Keratinocyte (primary cell): ENCODE measurements around the gene KCNMA1.

Source experiments
- EZH2 ChIP-seq: IDR thresholded peaks from one replicate; pipeline ENCODE4 v1.6.1; 2012; ENCODE audit warnings: inconsistent platforms, mild to moderate bottlenecking, low read length, moderate library complexity
- TF ChIP-seq, protein P1 (sequence below), 3 experiments: IDR thresholded peaks in 1 of 3; conservative IDR thresholded peaks in 1 of 3; optimal IDR thresholded peaks in 1 of 3; 2 replicates in 2 of 3; 3 replicates in 1 of 3; pipeline versions ENCODE3 to v1.5.1; 2011; ENCODE audit warnings: low read length in 3 of 3, mild to moderate bottlenecking in 3 of 3, moderate library complexity in 2 of 3, control low read depth in 1 of 3, inconsistent platforms in 1 of 3; ENCODE audit not compliant: insufficient read depth in 2 of 3; ENCODE audit errors: extremely low read depth in 1 of 3

DNA sequence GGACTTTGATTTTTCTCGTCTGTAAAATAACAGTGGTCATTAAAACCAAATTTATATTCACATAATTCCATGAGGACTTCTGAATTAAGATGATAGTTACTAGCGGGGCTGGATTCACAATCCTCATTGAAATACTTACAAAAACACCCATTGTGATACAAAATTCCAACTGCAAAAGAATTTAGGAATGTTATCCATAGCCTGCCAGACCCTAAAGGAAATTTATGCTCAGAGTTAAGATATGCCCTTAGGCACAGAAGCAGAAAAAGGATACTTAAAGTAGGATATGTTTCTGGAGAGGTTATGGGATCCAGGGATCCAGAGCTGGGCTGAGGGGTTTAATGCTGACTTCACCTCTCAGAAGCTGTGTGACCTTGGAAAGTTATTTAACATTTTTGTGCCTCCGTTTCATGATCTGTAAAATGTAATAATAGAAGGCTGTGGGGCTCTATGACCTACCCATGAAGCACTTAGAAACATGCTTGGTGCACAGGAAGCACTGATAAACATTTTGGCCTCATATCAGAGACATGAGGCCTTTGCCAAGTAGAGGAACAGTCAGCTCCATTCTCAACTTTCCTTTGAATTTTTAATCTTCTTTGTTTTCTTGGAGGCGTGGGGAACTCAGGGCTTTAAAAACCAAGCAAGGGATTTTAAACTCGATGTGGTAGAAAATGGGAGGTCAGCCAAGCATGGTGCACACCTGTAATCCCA, 744.7 kb downstream of the KCNMA1 start:
- TF ChIP-seq, protein P1, sequence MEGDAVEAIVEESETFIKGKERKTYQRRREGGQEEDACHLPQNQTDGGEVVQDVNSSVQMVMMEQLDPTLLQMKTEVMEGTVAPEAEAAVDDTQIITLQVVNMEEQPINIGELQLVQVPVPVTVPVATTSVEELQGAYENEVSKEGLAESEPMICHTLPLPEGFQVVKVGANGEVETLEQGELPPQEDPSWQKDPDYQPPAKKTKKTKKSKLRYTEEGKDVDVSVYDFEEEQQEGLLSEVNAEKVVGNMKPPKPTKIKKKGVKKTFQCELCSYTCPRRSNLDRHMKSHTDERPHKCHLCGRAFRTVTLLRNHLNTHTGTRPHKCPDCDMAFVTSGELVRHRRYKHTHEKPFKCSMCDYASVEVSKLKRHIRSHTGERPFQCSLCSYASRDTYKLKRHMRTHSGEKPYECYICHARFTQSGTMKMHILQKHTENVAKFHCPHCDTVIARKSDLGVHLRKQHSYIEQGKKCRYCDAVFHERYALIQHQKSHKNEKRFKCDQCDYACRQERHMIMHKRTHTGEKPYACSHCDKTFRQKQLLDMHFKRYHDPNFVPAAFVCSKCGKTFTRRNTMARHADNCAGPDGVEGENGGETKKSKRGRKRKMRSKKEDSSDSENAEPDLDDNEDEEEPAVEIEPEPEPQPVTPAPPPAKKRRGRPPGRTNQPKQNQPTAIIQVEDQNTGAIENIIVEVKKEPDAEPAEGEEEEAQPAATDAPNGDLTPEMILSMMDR (optimal IDR thresholded peaks at IDR 0.05 in 1 of 3, IDR thresholded peaks at IDR 0.05 in 1 of 3, conservative IDR thresholded peaks at IDR 0.05 in 1 of 3; ENCODE audit: extremely low read depth in 1 of 3, insufficient read depth in 2 of 3, low read length in 3 of 3): no peak
- no peak for TF ChIP-seq EZH2
